Hindlimb muscle (tissue), 1 donor: Measurements from ENCODE around the gene TNRC6C. TPM values are rescaled to one million over a fixed set of nuclear protein-coding genes. Genes with fewer than 3 reads are reported as not detected.
"Not testable (repeated sequence)": the region's sequence is repeated elsewhere in the genome, so short reads cannot be mapped to it uniquely, and the experiment has no call there.

Experiments
- DNase-seq: peaks from one replicate; pipeline ENCODE4 v3.0.0-alpha.2; 2013
- polyA plus RNA-seq: library from polyadenylated mRNA; unstranded; fragments of 120-200 nt; gene quantifications from one replicate; pipeline ENCODE4 v1.2.1, GENCODE V29; 2013; ENCODE audit not compliant: insufficient read length

Gene TNRC6C
- polyA plus RNA-seq, 1 donor, result 10.4 TPM

DNA sequence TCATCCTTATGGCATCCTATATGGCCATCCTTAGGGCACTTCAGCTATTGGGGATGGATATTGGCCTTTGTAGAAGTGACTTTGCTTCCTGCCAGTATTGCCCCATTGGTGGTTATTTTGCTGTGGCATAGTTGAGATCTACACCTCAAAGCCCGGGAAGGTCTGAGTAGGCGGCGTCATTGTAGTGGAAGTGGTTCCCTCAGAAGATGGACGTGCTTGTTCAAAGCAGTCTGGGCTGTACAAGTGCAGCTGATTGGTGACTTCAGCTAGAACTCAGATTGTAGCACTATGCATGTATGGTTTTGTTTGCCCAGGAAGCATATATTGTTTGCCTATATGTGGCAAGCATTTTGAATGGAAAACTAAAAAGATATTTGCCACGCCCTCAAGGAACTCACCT, 86.8 kb downstream of the TNRC6C start:
- DNase-seq, result no peak

DNA sequence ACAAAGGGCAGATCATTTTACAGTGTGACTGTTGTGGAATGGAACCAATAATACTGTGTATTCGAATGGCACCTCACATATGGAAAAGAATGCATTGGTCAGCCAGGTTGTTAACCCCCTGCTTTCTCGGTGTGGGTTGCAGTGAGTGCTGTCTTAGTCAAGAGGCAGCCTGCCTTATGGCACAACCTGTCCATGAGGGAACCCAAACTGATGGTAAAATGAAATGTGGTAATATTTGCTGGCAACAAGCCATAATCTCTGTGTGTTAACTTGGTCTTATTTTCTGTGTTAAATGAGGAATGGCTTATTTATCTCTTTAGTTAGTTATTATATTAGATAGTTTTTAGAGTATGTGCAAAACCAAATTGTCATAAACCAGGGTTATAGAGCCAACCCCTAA, 88.4 kb downstream of the TNRC6C start:
- DNase-seq, result no peak

DNA sequence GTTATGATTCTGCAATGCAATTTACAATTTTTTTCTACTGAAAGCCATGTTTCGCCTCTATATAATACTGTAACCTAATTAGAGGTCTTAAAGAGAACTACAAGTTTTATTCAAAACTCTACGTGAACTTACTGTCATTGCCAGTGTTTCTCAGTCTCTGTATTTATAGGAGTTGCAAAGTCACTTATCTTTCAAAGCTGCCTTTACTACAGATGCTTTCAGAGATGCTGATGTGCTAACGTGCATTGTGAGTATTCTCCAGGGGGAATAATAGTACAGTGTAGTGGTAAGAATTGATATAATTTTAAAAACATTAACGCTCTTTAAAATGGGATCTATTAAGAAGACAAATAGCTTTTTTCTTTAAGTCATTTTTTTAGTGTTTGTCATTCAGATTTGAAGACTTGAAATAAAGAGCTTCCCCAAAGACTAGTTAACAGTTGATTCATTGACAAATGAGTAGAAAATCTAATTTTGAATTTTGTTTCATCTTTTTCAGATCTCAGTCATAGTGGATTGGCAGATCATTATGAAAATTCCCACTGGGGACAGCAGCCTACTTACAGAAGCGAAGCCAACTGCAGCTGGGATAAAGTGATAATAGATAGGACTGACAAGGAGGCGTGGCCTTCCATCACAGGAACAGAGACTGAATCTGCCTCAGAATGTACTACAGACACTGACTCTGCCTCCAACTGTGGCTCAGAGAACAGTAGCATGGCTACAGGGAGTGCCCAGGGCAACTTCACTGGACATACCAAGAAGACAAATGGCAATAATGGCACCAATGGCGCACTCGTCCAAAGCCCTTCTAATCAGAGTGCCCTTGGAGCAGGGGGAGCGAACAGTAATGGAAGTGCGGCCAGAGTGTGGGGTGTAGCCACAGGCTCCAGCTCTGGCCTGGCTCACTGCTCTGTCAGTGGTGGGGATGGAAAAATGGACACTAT, 90.1 kb downstream of the TNRC6C start:
- DNase-seq, result no peak

DNA sequence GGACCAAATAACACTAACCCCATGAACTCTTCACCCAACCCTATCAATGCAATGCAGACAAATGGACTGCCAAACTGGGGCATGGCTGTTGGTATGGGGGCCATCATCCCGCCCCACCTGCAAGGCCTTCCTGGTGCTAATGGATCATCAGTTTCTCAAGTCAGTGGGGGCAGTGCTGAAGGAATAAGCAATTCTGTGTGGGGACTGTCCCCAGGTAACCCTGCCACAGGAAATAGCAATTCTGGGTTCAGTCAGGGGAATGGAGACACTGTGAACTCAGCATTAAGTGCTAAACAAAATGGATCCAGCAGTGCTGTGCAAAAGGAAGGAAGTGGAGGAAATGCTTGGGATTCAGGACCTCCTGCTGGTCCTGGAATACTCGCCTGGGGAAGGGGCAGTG, 91.1 kb downstream of the TNRC6C start:
- DNase-seq, result no peak

DNA sequence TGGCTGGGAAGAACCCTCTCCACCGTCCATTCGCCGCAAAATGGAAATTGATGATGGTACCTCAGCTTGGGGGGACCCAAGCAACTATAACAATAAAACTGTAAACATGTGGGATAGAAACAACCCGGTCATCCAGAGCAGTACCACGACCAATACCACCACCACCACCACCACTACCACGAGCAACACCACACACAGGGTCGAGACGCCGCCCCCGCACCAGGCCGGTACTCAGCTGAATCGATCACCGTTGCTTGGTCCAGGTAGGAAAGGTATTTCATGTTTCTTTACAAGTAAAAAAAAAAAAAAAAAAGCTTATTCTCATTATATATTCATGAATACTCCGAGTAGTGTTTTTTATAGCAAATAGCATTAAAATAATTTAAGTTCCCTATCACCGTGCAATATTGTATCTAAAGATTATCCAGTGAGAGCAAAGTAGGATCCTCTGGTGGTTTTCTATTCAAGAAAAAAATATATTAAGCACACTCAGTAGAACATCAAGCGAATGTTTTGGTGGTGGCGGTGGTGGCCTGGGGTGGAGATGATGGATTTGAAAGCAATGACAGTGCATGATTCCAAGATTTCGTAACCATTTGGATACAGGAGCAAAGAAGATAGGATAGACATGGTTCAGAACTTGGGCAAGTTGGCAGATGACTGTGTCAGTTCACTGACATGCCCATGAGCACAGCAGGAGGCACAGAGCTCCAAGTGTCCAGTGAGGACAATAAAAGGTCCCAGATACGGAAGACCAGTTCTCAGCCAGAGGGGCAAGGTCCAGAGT, 92.9 kb downstream of the TNRC6C start:
- no peak for DNase-seq

DNA sequence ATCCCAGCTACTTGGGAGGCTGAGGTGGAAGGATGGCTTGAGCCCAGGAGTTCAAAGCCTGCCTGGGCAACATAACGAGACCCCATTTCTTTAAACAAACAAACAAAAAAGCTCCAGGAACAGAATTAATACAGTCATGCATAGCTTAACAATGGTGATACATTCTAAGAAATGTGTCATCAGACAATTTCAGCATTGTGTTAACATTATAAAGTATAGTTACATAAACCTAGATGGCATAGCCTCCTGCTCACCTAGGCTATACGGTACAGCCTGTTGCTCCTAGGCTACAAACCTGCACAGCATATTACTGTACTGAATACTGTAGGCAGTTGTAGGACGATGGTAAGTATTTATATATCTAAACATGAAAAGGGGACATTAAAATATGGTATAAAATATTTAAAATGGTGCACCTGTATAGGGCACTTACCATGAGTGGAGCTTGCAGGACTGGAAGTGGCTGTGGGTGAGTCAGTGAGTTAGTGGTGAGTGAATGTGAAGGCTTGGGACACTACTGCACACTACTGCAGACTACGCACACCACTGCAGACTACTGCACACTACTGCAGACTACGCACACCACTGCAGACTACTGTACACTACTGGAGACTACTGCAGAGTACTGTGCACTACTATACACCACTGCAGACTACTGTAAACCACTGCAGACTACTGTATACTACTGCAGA, 95.4 kb downstream of the TNRC6C start:
- no peak for DNase-seq

DNA sequence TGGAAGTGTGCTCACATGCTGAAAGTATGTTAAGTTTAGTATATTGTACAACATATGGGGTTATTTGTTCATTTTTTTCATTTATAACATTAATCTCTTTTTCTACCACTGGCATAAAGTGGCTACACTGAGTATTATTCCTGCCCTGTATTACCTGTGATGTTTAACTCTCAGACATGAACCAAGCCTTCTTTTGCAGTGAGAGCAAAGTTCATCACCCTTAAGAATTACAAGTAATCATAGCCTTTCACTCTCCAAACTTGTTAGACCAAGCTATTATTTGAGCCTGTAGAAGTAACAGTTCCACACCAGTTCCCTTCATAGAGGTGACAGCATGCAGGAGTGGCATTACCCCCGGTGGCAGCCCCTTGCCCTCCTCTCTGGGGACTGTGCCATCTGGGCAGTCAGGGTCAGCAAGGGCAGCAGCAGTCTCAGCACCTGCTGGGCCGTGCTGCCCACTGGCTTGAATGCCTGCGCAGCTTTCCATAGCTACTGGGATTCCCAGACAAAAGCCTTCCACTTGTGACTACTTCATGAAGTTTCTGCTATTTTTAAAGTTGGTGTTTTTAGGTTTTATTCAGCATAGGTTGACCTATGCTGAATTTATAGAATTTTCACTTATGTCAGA, 98.7 kb downstream of the TNRC6C start:
- DNase-seq, result no peak

DNA sequence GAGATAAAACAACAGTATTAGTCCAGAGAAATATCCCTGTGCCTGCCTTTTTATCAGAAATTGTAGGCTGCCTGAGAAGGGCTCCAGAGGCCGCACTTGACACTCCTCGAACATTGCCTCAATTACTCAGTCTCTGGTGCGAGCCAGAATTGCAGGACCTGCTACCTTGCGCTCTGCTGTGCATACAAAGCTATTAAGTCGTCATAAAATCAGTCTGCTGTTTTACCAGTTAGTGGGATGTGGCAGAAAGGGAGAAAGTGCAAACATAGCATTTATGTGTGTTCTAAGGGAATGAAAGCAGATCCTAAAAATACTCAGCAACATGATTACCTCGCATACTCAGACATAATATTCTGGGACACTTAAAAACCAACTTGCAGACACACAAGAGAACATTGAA, 99.5 kb downstream of the TNRC6C start:
- DNase-seq, result no peak

DNA sequence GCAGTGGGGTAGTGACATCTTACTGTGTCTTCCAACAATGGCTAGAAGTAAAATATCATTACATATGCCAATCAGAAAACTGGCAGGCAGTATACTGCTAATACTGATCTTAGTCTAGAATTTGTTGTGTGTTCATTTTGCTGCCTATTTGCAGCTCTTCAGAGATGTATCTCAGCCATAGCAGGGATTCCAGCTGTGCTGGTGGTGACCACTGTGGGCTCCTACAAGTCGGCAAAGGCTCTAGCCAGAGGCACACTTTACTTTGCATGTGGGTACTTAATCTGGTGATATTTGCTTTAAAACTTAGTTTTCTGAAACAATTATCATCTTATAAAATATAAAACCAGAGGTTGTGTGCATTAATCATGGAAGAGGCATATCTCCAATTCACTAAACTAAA, 100.1 kb downstream of the TNRC6C start:
- no peak for DNase-seq

DNA sequence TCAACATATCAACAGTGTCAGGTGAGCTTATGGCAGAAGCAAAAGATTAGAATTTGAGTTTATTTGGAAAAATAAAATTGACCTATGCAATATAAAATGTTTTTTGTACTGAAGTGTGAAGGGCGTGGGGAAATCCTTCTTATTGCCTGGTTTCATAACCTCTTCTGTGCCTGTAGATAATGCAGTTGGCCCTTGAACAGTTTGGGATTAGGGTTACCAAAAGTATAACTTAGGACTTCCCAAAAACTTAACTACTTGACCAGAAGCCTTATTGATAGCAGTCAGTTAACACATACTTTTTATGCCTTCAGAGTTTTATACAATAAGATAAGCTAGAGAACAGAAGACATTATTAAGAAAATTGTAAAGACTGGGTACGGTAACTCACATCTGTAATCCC, 104.1 kb downstream of the TNRC6C start:
- DNase-seq, result no peak

DNA sequence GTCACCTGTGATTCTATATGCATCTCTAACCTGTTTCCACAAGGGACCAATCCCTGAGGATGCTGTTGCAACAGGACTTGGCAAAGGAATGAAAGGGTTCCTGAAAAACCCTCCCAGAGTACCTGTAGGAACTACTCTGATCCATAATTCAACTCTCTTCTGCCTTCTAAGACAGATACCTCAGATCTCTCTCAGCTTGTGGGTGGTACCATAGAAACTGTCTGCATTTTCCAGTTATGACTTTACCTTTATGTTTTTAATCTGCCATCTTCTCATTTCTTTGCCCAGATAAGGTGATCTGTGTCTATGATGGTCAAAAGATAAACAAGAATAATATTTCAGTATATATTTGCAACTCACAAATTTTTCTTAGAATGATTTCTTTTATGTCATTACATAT, 105.0 kb downstream of the TNRC6C start:
- no peak for DNase-seq

DNA sequence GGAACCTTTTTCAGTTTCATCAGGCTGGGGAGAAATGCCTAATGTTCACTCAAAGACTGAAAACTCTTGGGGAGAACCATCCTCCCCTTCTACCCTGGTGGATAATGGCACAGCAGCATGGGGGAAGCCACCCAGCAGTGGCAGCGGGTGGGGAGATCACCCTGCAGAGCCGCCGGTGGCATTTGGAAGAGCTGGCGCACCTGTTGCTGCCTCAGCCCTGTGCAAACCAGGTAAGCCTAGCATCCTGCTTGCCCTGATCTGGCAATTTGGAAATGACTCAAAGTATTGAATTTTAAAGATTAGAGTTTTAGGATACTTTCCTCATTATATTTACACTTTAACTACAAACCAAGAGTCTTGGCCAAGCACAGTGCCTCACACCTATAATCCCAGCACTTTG, 106.2 kb downstream of the TNRC6C start:
- no peak for DNase-seq

DNA sequence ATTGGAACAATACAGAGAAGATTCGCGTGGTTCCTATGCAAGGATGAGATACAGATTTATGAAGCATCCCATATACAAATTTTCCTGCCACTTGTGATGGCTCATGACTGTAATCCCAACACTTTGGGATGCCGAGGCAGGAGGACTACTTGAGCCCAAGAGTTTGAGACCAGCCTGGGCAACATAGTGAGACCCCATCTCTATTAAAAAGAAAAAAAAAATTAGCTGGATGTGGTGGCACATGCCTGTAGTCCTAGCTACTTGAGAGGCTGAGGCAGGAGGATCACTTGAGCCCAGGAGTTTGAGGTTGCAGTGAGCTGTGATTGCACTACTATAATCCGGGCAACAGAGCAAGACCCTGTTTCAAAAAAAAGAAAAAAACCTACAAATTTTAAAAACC, 108.5 kb downstream of the TNRC6C start:
- not testable (repeated sequence) for DNase-seq

DNA sequence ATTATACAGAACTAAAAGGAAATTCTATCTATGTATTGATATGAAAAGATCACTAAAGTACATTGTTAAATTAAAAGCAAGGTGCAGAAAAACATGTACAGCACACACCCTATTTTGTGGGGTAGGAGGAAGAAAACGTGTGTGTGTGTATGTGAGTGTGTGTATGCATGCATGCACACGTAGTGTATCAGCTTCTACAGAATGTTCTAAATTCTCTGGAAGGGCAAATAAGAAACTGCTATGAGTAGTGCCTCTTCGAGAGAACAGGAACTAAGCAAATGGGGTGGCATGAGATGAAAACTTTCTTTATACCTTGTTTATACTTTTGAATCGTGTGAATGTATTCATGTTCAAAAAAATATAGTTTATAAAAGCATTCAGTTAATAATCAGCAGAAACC, 111.2 kb downstream of the TNRC6C start:
- no peak for DNase-seq

DNA sequence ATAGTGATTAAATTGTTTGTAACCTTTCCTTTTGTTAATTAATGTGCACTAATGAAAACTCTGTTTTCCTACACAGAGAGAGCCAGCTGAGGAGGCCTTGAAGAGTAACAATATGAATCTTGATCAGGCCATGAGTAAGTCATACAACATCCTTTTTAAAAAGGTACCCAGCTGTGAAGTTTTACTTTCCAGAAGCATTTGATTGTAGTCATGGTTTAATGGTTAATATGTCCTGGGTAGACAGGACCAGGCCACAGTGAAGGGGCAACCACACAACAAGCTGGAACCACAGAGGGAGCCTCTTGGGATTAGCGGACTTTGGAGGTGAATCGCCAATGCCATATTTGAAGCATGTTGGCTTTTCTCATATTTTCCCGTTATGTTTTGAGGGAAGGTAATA, 114.5 kb downstream of the TNRC6C start:
- no peak for DNase-seq

DNA sequence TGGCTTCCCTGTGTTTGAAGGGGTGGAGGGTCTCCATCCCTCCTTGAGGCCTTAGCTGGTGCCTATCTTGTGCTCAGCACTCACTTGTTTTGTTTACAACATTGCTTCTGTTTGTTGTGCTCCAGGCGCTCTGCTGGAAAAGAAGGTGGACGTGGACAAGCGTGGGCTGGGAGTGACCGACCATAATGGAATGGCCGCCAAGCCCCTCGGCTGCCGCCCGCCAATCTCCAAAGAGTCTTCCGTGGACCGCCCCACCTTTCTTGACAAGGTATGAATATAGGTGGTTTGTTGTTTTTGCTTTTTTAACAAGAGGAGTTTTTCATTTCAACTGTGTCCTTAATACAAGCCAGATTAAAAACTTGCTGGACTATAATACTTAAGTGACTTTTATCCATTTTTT, 116.5 kb downstream of the TNRC6C start:
- no peak for DNase-seq

DNA sequence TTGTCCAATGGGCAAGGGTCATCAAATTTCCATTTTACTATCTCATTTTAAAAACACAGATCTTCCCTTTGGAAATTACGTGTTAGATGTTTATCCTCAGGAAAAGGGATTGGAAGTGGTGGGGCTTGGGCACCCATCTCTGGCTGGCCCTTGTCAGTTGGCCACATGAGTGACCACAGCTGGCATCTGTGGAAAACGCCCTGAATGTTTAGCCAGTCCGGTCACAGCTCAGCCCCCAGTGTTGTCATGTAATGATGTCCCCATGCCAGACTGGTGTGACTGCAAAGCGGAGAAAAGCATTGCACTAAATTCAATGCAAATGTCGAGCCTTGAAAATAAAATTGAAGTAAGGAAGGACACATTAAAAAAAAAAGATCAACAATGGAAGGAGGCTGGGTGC, 117.0 kb downstream of the TNRC6C start:
- DNase-seq, result no peak

DNA sequence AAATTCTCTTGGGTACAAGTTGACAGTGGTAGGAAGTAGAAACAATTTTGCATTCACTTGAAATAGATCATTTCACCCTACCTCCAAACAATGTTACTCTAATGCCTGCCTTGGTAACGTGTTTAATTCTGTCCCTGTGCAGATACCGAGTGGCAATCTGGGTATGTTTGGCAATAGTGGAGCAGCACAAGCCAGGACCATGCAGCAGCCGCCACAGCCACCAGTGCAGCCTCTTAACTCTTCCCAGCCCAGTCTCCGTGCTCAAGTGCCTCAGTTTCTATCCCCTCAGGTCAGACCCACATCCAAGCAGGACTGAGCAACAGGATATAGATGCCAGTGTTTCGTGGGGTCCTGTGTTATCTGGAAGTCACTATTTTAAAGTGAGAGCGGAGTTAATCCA, 120.8 kb downstream of the TNRC6C start:
- no peak for DNase-seq

DNA sequence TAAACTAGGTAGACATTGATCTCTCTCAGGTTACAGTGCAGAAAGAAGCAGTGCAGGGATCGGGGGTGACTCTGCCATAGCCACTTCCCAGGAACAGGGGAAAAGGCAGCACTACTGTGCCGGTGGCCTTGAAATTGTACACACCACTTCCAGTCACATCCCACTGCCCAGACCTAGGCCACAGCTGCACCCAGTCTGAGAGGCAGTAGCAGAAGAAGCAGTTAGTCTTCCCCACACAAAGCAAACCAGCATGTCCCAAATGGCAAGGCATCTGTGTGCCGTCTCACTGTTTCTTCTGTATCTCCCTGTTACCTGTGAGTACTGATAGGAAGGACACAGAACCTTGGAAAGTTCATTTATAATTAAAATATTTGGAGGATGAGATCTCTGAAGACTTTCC, 123.0 kb downstream of the TNRC6C start:
- no peak for DNase-seq

DNA sequence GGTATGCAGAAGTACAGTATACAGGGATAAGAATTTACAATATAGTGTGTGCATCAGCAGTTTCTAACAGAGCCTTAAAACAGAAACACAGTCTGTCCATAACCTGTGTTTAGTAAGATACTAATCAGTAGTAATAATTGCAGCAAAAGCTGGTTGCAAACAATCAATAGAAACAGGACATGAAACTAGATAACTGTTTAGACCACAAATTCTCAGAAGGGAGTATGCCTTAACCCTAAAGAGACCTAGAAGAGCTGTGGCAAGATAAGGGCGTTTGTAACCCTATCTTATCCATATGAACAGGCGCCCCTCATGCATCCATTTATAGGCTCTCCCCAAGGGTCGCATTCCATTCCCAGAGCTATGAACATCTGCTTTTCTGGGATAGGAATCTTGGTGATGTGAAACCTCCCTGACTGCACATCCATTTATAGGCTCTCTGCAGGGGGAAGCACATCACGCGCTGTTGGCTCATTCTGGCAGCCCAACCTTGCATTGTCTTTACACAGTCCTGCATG, 123.9 kb downstream of the TNRC6C start:
- DNase-seq, result not testable (repeated sequence)

DNA sequence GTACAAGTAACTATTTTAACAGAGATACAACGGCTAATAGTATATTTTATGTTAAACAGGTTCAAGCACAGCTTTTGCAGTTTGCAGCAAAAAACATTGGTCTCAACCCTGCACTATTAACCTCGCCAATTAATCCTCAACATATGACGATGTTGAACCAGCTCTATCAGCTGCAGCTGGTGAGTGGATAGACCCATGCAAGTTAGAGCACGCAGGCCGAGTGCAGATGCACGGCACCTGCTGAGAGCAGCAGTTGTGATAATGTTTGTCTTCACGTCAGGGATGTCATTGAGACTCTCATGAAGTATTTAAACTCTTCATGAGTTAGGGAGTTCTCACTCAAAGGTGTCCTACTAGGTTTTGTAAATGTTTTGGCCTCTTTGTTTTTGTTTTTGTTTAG, 124.5 kb downstream of the TNRC6C start:
- DNase-seq, result no peak

DNA sequence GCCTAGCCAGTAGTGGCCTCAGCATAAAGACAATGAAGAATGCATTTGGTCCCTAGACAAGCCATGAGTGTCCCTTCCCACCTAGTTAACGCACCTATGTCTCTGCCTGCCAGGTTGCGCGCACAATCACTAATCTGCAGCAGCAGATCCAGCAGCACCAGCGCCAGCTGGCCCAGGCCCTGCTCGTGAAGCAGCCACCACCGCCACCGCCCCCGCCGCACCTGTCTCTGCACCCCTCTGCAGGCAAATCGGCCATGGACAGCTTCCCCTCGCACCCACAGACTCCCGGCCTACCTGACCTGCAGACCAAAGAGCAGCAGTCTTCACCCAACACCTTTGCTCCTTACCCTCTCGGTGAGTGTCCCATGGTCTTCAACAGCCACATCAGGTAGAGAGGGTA, 128.2 kb downstream of the TNRC6C start:
- DNase-seq, result no peak

DNA sequence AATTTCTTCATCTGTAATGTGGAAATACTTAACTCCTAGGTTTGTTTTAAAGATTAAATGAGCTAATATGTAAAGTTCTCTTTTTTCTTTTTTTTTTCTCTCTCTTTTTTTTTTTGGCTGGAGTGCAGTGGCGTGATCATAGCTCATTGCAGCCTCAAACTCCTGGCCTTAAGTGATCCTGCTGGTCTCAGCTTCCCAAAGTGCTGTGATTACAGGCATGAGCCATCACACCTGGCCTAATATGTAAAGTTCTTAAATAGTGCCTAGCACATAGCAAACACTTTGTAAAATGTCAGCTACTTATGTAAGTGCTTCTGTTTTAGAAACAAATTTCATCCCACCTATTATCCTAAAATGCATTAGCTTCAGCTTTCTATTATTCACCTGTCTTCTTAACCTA, 130.0 kb downstream of the TNRC6C start:
- no peak for DNase-seq
